ENCODE data around the gene TNFRSF1B. TPM values are rescaled to one million over a fixed set of nuclear protein-coding genes. Genes with fewer than 3 reads are reported as not detected.

Gene TNFRSF1B
- total RNA-seq, 1 experiment from 2014 or later: 0.61 TPM

- Histone ChIP-seq H3K79me2 (ENCODE audit: insufficient read depth, low read length) (no peaks in the 10 kb centered on the region), H3K36me3 (ENCODE audit: control insufficient read depth in 1 of 2, insufficient read depth in 2 of 2, low read length in 2 of 2) (no peaks in the 10 kb centered on the region), H3K27ac (ENCODE audit: low read depth, low read length) (no peak overlapping the region), H3K9me3 (ENCODE audit: control insufficient read depth in 1 of 2, insufficient read depth in 1 of 2, low read depth in 1 of 2, low read length in 2 of 2) (no peaks in the 10 kb centered on the region), H3K4me3 (replicated peaks in 1 of 2; ENCODE audit: low read depth in 1 of 2, low read length in 2 of 2) (no peak overlapping the region), H4K20me1 (ENCODE audit: insufficient read depth) (no peaks in the 10 kb centered on the region), H2AFZ (ENCODE audit: low read depth, low read length, poor library complexity, severe bottlenecking) (no peak overlapping the region), H3K9me2 (ENCODE audit: insufficient read depth) (no peaks in the 10 kb centered on the region), H3K27me3 (ENCODE audit: insufficient read depth, low read length) (no peaks in the 10 kb centered on the region), H3K9ac (ENCODE audit: low read length) (no peak overlapping the region), H3K4me2 (ENCODE audit: low read length) (no peak overlapping the region), H3K4me1 (ENCODE audit: control insufficient read depth in 1 of 2, insufficient read depth in 2 of 2, low read length in 2 of 2) (peaks cover 9 to 11% of the 10 kb centered on the region in 2 experiments)
- CTCF ChIA-PET: no interaction called here
- intact Hi-C loops (cut with micrococcal nuclease): no loop called here
- DNase-seq (ENCODE audit: low read depth, low spot score) (no peak), ATAC-seq (no peak)
- BruUV-seq (replicated peaks): no TSS peak
- POLR2A ChIA-PET: no interaction called here
- TF ChIP-seq ATF3 (IDR thresholded peaks at IDR 0.05): no peak
- no peak for TF ChIP-seq EGR1 (IDR thresholded peaks at IDR 0.05; ENCODE audit: low read depth)
- no peak for TF ChIP-seq SIN3A (IDR thresholded peaks at IDR 0.05; ENCODE audit: low read depth)
- no peak for TF ChIP-seq REST (IDR thresholded peaks at IDR 0.05; ENCODE audit: low read depth)
- TF ChIP-seq TCF7L2 (IDR thresholded peaks at IDR 0.05; ENCODE audit: borderline replicate concordance, extremely low read depth, insufficient read depth, insufficient read length): no peak
- TF ChIP-seq EZH2phosphoT487 (IDR thresholded peaks at IDR 0.05; ENCODE audit: borderline replicate concordance): no peak
- no peak for TF ChIP-seq SRF (IDR thresholded peaks at IDR 0.05; ENCODE audit: low read depth)
- TF ChIP-seq POLR2A (IDR thresholded peaks at IDR 0.05; ENCODE audit: borderline replicate concordance, extremely low read depth, insufficient read depth, insufficient read length): no peak
- no peak for TF ChIP-seq EZH2 (IDR thresholded peaks at IDR 0.05)
- RAD21 ChIA-PET (ENCODE audit: low non-redundant PET in 1 of 2, low total read pairs in 2 of 2, uncharacterized antibody in 2 of 2, unreplicated experiment in 2 of 2): no interaction called here
Measured at GRCh38 chr1:12173041-12173509, 6.3 kb downstream of the TNFRSF1B start.
